Stomach (tissue), 4 donors: ENCODE data around the gene SFXN4.

Source experiments
- CTCF ChIP-seq, 7 experiments: fragments of 450-650 bp in 4 of 7; fragments of 200-600 bp in 3 of 7; sonication (generic) in 3 of 7; IDR thresholded peaks; one replicate each; pipeline ENCODE4 v1.5.1; 2016 to 2019; ENCODE audit warnings: antibody characterized with exemption in 7 of 7, control low read depth in 2 of 7, mild to moderate bottlenecking in 1 of 7
- POLR2A ChIP-seq, 4 donors: fragments of 450-650 bp; IDR thresholded peaks; one replicate each; pipeline ENCODE4 v1.6.1; 2016; ENCODE audit warnings: antibody characterized with exemption in 4 of 4, control low read depth in 2 of 4, mild to moderate bottlenecking in 1 of 4, moderate library complexity in 1 of 4

DNA sequence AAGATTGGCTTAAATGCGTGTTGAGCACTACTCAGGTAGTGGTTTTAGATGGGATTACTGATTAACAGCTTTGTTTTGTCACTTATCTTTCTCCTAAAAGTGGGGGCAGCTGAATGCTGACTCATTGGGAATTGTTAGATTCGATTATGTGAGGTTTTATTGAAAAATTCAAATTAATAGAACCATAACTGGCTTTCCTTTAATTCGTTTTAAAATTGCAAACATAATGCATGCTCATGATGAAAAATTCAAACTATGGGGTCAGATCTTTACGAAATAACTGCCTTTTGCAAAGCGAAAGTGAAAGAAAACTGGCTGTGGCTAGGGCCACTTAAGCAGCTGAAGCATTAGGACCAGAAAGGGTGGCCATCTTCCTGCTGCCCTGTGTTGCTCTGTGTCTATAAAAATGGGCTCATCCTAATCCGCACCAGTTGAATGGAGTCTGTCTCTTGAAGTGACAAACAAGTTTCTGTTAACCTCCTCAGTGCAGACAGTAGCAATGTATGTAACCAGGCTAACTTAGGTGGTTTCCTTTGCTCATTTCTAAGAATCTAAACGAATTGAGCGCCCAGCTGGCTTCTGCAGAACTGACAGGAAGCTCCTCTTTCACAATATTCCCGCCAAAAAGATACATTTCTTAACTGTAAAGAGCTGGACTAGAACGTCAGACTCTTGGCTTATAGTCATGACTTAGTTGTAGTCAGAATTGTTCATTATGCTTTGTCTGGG, 33.8 kb downstream of the SFXN4 start:
- TF ChIP-seq CTCF (IDR thresholded peaks at IDR 0.05) (no peak), POLR2A (IDR thresholded peaks at IDR 0.05) (no peak)
